ENCODE results near the gene BRWD1.
"Not testable (repeated sequence)": the region's sequence is repeated elsewhere in the genome, so short reads cannot be mapped to it uniquely, and the experiment has no call there.

Gene BRWD1

DNA sequence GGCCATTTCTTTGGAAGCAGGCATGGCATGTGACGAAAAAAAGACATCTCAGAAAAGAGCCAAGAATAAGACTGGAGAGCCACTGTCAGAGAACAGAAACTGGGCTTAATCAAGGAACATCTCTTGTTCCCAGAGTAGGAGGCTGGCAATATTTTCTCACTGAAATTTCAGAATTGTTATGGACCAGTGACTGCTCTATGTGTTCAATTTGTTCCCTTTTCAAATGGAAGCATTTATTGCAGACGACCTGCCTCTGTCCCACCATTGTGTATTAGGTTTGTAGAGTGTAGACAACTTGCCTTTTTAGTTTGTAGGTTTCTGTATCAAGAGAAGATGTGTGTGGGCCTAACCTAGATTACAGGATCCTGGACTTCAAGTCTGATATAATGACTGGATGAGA is 148.9 kb downstream of the BRWD1 start:
- DNase-seq: no peak

DNA sequence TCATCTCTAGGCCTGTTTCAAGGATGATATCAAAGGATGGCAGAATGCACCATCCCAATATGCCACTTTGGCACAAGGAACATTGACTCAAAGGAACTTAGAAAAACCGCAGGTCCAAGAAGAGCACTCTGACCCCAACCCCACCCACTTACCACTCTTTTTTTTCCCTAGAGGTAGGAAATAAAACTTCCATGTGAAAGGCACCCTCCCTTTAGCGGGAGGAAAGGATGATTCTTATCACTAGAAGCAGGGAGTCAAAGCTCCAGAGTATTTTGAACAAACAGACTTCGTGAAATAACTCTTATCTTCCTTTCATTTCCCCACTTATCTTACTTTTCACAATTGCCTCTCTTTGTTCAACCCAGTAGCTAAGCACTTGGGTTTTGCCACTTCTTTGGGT is 152.4 kb downstream of the BRWD1 start:
- no peak for DNase-seq

- DNase-seq: no peak
Observed at GRCh38 chr21:39159342-39160063, 153.9 kb downstream of the BRWD1 start.

DNA sequence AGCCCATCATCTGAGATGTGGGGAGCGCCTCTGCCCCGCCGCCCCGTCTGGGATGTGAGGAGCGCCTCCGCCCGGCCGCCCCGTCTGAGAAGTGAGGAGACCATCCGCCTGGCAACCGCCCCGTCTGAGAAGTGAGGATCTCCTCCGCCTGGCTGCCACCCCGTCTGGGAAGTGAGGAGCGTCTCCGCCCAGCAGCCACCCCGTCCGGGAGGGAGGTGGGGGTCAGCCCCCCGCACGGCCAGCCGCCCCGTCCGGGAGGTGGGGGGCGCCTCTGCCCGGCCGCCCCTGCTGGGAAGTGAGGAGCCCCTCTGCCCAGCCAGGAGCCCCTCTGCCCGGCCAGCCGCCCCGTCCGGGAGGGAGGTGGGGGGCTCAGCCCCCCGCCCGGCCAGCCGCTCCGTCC is 156.2 kb downstream of the BRWD1 start:
- not testable (repeated sequence) for DNase-seq

DNA sequence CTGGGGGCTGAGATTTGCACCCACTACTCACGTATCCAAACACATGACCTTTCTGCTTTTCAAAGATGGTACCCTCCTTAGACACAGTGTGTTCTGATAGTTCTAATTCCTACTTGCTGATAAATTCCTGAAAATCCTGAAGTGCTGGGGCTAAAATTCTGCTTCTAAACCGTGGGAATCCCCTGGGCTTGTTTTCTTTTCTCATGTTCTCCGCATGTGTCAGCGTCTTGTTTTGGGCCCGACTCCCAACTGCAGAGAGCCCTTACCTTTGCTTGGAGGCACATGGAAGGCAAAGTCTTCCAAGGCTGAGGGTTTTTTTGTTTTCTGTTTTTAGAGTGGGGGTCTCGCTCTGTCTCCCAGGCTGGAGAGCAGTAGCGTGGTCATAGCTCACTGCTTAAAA is 157.4 kb downstream of the BRWD1 start:
- DNase-seq: no peak

GRCh38 chr21:39155578-39155977 is 157.9 kb downstream of the BRWD1 start:
- no peak for DNase-seq

GRCh38 chr21:39153842-39154241 is 159.6 kb downstream of the BRWD1 start:
- DNase-seq: no peak

GRCh38 chr21:39153373-39153772 is 160.1 kb downstream of the BRWD1 start:
- no peak for DNase-seq

DNA sequence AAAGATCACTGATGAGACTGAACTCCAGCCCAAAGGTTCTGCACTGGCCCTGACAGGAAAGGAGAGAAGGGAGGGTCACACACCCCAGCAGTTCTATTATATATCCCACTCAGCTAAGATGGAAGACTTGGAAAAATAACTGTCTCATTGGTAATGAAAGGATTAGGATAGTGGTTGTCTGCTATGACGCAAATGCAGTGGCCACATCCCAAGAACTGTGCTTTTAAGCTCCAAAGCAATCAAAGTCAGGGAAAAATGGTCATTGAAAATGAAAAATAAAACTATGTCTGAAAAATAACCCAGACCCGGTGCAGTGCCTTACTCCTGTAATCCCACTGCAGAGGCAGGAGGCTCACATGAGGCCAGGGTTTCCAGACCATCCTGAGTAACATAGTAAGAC is 161.2 kb downstream of the BRWD1 start:
- DNase-seq: no peak

GRCh38 chr21:39150877-39151276 is 162.6 kb downstream of the BRWD1 start:
- no peak for DNase-seq

- no peak for DNase-seq
Observed at GRCh38 chr21:39150316-39150715, 163.1 kb downstream of the BRWD1 start.

DNA sequence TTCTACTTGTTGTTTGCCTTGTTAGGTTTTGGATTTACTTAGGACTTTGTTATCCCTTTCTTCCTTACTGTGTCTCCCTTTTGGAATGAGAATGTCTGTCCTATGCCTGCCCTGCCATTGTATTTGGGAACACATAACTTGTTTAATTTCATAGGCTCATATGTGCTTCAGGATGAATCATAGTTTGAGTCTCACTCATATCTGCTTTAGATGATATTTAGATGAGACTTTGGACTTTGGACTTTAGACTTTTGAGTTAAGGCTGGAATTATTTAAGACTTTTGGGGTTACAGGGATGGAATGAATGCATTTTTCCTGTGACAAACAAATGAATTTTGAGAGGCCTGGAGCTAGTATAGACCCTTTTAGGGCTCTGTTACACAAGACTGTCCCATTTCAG is 163.6 kb downstream of the BRWD1 start:
- DNase-seq: no peak

GRCh38 chr21:39148975-39149374 is 164.5 kb downstream of the BRWD1 start:
- DNase-seq: no peak

DNA sequence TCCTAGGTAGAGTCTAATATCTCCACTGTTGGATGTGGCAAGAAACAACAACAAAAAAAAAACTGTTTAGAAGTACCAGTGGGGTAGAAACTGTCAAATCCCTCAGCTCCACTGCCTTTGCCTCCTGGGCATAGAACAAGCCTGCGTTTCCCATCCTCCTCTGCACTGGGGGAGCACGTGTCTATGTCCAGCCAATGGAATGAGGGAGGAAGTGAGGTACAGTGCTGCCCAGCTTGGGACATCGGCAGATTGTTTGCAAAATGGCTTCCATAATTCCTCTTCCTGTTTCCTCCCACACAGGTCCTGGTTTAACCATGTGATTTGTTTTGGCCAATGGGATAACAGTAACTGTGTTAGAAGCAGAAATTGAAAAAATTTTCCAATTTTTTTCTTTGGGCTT is 169.2 kb downstream of the BRWD1 start:
- DNase-seq: no peak

GRCh38 chr21:39142972-39143371 is 170.5 kb downstream of the BRWD1 start:
- DNase-seq: no peak

DNA sequence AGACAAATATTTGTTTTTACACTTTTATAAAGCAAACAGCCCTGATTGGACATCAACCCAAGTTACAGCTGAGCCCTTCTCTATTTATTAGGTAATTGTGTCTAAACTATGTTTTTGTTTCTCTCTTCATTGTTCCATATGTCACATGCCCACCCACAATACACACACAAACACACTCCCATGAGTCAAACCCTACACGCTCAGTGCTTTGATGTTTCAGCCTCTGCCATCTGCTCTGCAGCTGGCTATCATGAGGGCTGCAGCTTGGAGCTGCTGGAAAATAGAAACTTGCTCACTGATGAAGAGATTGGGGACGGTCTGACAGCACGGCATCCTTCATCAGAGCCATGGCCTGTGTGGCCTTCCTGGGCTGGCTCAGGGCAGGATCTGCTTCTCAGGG is 171.9 kb downstream of the BRWD1 start:
- DNase-seq: peak; percentile 96

GRCh38 chr21:39137248-39138178 is 175.9 kb downstream of the BRWD1 start:
- no peak for DNase-seq

DNA sequence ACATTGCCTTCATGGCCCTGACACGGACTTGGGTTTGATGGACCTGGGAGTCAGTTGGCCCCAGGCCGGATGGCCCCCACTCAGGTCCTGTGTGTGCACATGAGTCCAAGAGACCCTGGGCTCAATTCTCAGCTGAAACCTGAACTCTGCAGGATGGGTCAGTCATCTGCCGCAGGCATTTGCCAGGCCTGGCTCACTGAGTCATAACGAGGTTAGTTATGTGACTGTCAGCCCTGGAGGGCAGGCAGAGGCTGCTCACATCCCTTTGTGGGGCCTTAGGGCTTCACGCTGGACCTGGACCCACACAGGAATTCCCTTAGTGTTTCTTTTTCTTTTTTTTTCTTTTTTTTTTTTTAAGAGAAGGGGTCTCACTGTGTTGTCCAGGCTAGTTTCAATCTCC is 176.7 kb downstream of the BRWD1 start:
- no peak for DNase-seq

- peak; percentile 10 for DNase-seq
Observed at GRCh38 chr21:39136138-39136537, 177.3 kb downstream of the BRWD1 start.

GRCh38 chr21:39134288-39134810 is 179.1 kb downstream of the BRWD1 start:
- DNase-seq: no peak
